T-helper 1 cell (primary cell): ENCODE data around the gene ABCC9.
"Not testable (repeated sequence)": the region's sequence is repeated elsewhere in the genome, so short reads cannot be mapped to it uniquely, and the experiment has no call there.

Experiments used
- DNase-seq, 5 donors: peaks; one replicate each; pipeline ENCODE4 v3.0.0-alpha.2; 2012 to 2020

Gene ABCC9

DNA sequence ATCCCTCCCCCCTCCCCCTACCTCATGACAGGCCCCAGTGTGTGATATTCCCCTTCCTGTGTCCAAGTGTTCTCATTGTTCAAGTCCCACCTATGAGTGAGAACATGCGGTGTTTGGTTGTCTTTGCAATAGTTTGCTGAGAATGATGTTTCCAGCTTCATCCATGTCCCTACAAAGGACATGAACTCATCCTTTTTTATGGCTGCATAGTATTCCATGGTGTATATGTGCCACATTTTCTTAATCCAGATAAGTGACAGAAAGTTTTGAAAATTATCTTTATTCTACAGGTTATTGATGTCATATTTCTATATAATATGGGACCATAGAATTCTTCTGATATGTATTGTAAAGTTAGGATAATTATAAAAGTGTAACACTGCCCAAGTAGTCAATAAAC, 11.3 kb downstream of the ABCC9 start:
- DNase-seq, result not testable (repeated sequence)

DNA sequence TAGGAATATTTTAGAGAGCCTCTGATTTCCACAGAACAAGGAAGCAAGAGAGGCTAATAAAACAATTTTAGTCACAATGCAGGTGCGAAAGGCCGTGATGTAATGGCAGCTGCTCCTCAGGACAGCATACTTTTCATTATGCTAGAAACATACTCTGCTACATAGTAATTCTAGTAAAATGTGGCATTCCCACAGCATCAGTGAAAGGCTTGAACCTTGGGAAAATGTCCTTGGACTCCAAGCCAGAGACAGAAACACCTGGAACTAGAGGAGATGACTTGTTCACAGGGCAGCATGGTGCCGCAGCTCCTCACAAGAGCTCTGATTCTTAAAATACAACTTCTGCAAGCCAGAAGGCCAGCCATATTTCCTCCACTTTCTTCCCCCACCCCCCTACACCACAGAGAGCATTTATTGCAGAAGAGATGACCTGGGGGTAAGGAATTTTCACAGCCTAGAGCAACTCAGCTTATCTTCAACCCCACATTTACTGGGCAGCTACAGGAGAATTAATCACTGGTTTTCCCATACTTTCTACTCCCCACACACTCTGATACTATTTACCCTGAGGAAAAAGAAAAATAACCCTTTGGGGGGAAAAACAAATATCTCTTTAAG, 15.8 kb downstream of the ABCC9 start:
- no peak for DNase-seq

DNA sequence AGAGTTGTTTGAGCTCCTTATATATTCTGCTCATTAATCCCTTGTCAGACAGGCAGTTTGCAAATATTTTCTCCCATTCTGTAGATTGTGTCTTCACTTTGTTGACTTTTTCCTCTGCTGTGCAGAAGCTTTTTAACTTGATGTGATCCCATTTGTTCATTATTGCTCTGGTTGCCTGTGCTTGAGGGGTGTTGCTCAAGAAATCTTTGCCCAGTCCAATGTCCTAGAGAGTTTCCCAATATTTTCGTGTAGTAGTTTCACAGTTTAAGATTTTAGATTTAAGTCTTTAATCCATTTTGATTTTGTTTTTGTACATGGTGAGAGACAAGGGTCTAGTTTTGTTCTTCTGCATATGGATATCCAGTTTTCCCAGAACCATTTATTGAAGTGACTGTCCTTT, 19.8 kb downstream of the ABCC9 start:
- no peak for DNase-seq

DNA sequence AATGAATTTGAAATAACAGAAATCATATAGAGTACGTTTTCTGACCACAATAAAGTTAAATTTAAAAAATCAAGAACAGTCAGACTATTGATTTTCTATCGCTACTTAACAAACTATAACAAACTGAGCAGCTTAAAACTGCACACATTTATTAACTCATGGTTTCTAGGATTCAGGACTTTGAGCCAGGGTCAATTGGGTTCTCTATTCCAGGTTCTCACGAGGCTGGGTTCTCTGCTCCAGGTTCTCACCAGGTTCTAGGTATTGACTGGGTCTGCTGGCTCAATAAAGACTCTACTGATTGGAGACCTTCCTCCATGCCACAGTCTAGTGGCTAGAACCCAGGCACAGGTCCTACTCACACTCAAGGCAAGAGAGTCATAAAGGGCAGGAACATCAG, 22.8 kb downstream of the ABCC9 start:
- DNase-seq, result no peak

DNA sequence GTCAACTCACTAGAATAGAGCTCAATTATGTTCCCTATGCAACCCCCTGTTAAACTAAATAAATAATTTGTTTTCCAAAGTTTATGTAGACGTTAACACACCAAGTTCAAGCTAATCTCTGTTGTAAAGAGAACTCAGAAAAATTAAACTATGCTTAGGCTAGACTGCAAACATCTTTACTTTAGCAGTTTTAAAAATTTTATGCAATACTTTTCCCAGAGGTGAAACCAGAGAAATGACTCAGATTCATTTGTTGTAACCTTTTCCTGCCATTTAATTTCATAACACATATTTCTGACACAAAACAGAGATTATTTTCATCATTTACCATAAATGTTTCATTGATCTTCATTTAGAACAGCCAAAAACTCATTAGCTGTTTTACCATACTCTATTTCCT, 27.4 kb downstream of the ABCC9 start:
- DNase-seq, result no peak

DNA sequence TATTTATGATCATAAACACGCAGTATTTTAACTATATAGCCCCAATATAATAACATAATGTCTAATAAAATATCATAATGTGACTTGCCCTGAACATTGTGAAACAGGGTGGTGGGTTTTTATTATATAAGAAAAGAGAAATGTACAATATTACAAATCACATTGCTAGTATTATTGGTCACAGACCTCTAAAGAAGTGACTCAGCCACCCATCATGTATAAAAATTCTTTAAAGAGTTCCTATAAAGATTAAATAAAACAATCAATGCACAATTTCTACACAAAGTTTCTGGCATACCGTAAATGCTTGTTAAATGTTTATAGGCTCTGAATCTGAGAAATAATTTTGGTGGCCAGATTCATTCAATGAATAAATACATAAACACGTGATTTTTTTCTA, 28.9 kb downstream of the ABCC9 start:
- no peak for DNase-seq

DNA sequence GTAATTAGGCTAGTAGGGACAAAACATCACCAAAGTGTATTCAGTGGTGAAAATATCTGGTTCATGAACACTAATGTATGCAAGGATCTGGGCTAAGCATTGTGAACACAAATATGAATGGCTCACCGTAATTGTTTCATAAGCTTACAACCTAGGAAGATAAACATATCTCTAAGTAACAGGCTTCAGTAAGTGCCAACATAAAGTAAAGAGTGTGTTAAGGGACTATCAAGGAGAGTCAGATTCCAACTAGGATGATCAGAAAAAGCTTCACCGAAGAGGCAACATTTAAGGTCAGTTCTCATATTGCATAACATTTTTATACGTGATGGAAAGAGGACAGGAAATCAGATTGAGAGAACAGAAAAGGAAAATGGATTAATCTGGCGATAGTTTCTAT, 29.4 kb downstream of the ABCC9 start:
- DNase-seq, result no peak

DNA sequence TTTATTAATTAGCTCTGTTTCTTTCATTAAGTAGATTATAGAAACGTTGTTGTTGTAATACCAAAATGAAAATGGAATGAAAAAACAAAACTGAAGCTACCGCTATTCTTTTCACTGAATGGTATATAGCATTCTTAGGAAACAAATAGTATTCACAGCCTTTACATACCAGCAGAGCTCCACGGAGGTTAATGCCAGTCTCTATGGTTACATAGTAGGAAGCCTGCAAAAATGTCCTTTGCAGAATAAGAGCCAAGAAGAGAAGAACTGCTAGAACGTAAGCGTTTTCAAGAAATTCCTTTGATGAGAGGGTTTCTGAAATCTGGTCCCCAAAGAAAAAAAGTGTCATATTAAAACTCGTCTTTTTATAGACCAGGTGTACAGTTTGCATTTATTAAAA, 30.6 kb downstream of the ABCC9 start:
- DNase-seq, result no peak

DNA sequence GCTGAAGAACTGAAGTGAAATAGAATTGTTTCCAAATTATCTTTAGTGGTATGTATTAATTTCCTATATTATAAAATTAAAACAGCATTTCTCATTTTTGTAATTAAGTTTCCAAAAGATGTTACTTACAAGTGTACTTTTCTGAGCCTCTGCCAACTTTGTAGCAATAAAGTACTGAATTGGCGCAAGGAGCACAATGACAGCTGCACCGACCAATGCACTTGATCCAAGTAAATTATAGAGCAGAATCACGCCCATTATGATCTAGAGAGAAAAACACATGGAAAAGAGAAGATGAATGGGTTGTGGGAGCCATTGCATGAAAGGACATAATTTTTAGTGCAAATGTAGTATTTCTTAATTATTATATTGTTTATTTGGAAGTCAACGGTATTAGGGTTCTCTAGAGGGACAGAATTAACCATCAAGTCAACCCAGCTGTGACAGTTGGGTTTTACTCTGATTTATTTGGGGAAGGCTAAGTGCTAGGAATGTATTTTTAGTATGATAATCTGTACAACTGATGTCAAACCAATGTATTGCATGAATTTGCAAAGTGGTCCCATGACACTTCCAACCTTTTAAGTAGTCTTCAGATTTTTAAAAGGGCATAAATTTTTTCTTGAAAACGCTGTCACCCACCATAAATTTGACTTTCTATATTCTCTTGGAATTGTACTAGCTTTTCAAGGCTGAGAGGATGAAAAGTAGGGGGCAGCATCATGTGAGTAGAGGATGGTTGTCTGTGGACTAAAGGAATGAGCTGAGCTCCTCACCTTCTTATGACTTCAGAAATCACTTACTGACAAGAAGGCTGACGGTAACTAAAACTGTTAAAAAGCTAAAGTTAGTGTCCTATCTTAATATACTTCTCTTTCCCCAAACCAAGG, 33.0 kb downstream of the ABCC9 start:
- no peak for DNase-seq

DNA sequence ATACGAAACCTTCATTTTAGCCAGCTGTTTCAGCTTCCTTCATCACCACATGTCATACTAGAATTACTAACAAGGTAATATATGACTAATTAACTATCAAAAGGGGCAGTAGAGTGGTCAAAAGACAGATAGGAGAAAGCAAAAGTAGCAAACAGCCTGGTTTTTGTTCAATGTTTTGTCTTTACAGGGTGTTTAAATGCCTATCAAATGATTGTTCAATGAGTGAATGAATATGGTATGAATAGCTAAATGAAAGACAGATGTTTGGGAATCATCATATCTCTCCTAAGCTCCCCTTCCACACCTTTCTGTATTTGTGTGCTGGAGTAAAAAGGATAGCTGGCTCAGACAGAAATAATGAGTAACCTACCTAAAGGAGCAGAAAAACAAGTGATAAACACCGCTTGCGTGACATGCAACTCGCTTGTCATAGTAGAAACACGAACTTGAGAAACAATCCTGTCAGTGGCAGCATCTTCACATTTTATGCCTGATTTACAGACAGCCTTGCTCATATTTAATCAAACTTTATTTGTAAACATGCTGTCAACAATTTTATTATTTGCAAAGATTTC, 34.2 kb downstream of the ABCC9 start:
- no peak for DNase-seq

DNA sequence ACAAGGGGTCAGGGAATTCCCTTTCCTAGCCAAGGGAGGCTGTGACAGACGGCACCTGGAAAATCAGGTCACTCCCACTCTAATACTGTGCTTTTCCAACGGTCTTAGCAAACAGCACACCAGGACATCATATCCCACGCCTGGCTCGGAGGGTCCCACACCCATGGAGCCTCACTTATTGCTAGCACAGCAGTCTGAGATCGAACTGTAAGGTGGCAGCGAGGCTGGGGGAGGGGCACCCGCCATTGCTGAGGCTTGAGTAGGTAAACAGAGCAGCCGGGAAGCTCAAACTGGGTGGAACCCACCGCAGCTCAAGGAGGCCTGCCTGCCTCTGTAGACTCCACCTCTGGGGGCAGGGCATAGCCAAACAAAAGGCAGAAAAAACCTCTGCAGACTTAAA, 41.7 kb downstream of the ABCC9 start:
- DNase-seq, result not testable (repeated sequence)

DNA sequence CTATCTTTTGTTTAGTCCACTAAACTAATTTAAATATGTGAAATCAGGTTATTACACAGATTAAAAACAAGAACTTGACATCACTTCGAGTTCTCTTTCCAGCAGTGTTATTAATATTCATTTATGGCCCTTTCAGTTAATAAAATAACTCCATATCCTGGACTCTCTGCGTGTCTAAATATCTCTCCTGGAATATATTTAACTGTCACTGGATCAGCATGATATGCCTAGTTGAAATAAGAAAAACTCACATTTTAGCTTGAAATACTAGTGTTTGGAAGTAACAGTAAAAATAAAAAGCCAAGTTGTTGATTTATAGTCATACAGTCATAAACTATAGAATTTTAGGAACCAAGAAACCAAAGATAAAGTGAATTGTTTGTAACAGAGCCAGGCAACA, 45.6 kb downstream of the ABCC9 start:
- no peak for DNase-seq

DNA sequence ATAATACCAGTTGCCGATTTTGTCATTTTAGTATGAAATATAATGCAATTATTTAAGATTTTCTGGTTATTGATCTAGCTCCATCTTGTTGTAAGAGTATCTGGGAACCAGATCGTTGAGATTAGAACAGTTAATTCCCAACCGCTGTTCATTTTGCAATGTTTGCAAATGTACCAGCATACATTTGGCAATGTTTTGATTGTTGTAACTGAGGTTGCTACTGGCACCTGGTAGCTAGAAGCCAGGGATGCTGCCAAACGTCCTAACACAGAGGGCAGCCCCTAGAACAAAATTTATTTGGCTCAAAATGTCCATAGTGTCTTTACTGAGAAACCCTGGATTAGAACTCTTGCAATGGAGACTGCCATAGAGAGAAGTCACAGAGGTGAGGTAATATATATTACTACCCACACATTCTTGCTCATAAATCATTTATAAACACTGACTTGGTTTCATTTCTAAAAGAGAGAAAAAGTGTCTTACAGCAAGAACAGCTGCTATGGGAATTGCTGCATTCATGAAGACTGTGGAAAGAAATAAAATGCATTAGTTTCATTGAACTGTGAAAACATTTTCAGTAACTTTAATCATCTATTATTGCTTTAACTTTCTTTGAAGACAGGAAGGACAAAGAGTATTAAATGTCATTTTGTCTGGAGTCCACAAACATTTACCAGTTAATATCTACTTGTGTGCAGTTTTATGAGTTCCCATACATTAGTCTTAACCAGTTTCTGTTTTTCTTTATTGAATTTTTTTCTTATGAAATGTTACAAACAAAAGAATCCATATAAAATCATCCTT, 46.2 kb downstream of the ABCC9 start:
- DNase-seq, result no peak

DNA sequence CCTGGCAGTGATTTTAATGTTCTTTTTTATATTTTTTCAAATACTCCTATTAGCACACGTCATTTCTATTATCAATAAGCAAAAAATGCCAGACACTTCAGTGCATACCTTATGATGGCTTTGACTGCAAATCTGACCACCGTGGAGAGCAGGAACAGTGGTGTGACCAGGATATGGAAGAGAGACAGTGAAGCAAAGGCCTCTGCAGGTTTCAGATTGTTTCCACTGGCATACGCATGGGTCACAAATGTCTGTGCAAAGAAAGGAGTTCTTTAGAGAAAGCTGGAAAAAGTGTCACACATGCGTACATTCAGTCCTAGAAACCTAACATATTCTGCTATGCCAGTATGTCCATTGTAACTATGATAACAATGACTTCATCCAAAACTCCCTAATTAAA, 47.3 kb downstream of the ABCC9 start:
- DNase-seq, result no peak

DNA sequence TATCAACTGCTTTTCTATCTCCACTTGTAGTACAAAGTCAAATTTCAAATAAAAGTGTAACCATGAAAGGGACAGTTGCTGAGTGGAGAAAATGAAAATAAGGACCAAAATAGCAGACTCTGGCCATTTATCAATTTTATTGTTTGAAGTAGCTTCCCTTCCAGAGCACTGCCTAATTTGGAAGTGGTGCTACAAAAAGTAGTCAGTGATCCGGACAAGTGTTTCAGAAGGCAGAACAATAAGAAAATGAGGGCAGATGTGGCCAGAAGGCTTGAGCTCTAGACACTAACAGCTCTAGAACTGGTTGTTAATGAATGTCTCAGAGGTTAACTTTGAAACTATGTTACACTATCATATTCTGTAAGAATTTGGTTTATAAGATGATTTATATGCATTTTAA, 48.9 kb downstream of the ABCC9 start:
- DNase-seq, result no peak

DNA sequence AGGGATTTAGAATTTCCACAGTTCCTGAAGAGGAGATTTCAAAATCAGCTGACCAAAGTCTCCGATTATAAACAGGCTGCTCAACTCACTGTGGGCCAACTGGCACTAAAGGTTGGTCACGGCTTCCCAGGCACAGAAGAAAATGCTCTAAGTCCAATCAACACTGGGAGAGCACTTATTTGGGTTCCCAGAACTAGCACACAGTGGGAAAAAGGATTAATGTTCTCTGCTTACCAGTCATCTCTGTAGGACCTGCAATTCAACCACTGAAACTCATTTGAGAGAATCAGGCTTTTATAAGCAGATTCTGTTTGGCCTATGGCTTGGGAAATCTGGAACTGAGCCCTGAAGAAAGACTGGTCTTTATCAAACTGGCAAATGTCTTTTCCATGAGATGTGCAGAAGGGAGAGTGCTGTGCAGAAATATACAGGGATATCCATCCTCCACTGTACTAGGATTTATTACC, 49.4 kb downstream of the ABCC9 start:
- no peak for DNase-seq

DNA sequence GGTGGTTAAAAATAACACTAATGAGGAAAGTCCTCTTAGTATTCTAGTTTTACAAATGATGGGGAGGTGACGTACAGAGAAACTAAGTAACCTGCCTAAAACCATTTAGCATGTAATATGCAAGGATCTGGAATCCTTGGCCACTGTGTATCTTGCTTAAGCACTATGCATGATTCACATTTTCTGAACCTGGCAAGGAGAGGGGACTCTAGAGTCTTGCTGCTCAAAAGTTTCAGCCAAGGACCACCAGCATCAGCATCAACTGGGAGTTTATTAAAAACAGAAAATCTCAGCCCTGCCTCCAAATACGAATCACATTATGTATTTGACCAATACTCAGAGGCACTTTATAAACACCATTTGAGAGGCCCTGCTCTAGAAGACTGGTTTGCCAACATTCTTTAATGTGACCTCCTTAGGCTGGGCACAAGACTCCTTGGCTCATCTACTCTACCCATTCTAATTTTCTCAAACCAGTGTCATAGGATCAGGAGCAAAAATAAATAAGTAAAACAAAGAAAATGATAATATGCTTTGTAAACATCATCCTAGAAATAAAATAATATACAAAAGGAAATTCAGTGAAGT, 52.9 kb downstream of the ABCC9 start:
- DNase-seq, result no peak

DNA sequence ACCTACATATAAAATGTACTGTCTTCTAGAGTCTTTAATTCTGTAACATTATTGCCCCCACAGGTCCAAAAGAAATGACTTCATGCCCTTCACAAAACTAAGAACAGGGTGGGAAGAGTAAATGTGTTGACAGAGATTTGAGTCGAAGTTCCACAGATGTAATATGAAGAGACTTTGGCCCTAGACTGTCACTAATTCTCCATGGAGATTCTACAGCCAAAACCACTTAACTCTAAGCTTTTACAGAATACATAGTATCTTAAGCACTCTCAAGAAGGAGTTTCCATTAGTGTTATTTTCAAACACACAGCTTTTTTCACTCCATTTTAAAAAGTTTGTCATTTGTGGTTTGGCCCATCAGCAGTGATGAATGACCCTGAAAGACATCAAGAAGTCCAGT, 56.3 kb downstream of the ABCC9 start:
- no peak for DNase-seq

DNA sequence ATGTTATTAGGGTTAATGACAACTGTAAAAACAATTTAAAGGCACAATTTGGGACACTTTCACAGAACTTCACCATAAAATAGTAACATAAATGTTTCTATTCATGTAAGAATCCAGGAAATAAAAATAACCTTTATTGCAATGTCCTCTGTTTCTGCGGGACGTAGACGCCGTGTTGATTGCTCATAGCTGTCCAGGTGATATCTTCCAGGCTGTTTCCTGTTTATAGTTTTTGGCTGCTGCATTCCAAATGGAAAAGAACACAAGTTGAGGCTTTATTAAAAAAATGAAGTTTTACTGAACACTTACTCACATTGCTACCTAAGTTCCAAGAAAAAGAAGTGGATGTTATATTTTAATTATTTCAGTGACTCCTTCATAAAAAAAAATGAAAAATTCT, 58.6 kb downstream of the ABCC9 start:
- DNase-seq, result no peak

DNA sequence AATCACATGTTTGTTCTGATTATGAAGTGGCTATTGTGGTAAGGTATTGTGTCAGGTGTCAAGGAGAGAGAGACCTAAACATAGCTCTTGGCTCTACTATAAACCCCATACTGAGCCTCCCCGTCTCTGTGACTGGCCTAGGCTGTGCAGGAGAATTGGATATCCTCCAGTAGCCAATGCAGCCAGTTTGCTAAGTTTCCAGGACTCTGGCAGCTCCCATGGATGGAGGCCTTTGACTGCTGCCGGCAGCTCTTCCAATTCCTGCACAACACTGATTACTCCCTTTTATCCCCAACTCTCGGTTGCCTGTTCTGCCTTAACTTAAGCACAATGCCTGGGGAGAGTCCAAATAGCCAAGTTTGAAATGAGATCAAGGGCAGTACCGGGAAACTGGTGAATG, 59.3 kb downstream of the ABCC9 start:
- DNase-seq, result no peak

DNA sequence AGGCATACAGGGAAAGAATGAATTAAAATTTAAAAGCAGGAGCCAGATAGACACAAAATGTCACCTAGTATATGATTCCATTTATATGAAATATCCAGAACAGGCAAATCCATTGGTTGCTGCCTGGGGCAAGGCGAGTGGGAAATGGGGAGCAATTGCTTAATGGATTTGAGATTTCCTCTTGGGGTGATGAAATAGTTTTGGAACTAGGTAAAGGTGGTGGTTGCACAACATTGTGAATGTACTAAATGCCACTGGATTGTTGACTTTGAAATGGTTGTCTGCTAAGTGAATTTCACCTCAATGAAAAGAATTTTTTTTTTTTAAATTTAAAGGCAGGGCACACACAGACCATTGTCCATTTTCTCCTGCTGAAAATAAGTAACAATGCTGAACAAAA, 61.9 kb downstream of the ABCC9 start:
- DNase-seq, result no peak

DNA sequence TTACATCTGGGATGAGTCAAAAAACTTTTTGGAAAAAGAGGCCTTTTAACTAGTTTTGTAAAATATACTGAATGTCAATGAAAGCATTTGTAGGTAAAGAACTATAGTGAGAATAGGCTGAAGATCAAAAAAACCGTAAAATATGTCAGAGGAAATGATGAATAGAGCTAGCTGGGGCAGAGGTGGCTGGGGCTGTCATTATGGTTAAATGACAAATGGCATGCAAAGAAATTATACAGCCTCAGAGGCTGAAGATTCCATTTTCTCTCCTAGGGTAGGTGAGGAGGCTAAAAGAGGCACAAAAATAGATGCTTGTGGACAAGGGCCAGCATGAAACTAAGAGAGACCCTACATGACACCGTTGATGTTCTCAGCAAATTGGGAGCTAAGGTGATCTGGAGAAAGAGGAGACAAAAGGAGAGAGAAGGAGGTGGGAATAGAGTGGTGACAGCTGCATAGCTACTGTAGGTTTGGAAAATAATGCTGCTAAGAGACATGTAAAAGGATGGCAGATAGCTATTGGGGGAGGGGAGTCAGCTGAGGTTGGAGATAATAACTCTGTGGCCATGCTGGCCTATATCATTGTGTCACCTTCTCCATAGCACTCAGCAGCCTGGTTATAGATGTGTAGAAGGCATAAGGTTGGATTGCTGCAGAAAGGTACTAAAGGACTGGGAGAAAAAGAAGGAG, 63.8 kb downstream of the ABCC9 start:
- no peak for DNase-seq
